ENCODE measurements around the gene MTERF2. TPM values are rescaled to one million over a fixed set of nuclear protein-coding genes. Genes with fewer than 3 reads are reported as not detected.

Gene MTERF2
- total RNA-seq, 1 donor from 2014 or later, result 6.9 TPM

DNA sequence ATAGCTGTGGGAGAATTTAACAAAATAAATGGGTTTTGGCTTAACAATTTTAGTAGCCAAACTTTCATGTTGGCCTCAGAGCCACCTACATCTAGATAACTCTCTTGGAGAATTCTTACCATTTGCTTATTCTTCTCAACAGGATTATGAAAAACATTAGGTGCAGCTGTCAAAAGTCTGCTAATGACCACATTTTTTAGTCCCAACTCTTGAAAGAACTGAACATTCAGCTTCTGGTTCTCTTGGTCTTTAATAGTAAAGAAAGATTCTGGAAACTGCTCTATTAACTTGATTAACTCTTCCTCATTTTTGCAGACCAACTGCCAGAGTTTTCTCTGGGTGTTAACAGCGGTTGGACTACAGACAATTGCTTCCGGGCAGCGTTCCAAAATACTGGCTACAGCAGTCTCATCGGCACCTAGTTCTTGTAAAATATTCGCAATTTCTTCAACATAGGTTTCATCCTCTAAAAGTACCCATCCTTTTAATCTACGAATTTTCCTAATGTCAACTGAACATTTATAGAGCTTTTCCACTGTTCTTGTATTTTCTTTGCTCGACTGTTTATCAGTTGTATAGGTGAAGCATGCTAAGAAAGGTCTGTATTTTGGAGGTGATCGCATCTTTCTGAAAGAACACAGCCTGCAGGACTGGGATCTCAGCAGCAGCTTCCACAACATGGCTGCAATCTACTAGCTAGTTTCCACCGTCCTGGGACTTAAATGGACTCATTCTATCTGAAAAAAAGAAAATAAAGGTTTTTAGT lies 8.7 kb downstream of the MTERF2 start:
- Histone ChIP-seq H3K27me3 (ENCODE audit: control insufficient read depth, insufficient read depth, low read length) (no peaks in the 10 kb centered on the region), H3K36me3 (ENCODE audit: control insufficient read depth, insufficient read depth, low read length) (no peaks in the 10 kb centered on the region), H3K4me3 (ENCODE audit: low read depth, low read length) (no peak overlapping the region)
- DNase-seq (ENCODE audit: low read depth), result no peak
- TF ChIP-seq, protein P1, sequence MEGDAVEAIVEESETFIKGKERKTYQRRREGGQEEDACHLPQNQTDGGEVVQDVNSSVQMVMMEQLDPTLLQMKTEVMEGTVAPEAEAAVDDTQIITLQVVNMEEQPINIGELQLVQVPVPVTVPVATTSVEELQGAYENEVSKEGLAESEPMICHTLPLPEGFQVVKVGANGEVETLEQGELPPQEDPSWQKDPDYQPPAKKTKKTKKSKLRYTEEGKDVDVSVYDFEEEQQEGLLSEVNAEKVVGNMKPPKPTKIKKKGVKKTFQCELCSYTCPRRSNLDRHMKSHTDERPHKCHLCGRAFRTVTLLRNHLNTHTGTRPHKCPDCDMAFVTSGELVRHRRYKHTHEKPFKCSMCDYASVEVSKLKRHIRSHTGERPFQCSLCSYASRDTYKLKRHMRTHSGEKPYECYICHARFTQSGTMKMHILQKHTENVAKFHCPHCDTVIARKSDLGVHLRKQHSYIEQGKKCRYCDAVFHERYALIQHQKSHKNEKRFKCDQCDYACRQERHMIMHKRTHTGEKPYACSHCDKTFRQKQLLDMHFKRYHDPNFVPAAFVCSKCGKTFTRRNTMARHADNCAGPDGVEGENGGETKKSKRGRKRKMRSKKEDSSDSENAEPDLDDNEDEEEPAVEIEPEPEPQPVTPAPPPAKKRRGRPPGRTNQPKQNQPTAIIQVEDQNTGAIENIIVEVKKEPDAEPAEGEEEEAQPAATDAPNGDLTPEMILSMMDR (IDR thresholded peaks at IDR 0.05; ENCODE audit: insufficient read depth, low read length, poor library complexity, severe bottlenecking), result no peak

DNA sequence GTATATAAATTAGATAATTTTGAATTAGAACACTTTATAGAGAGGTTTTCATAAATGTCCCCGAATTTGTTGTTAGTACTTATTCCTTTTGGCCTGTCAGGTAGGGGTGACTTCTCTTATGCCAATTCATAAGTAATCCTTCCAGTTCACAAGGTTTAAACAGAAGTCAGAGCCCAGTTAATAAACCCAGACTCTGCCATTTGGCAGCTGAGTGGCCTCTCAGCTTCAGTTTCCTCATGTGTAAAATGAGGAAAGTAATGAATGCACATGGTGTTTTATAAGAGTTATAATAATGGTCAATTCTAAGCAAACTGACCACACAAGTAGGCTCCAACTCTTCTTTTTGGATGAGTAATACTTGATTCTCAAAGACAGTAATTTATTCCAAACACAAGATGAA lies 10.3 kb downstream of the MTERF2 start:
- no peaks in the 10 kb centered on the region for H3K36me3 ChIP-seq (ENCODE audit: control insufficient read depth, insufficient read depth, low read length)
- TF ChIP-seq, protein P1 (IDR thresholded peaks at IDR 0.05; ENCODE audit: insufficient read depth, low read length, poor library complexity, severe bottlenecking), result no peak
- H3K27me3 ChIP-seq (ENCODE audit: control insufficient read depth, insufficient read depth, low read length), result no peaks in the 10 kb centered on the region
- H3K4me3 ChIP-seq (ENCODE audit: low read depth, low read length), result no peak overlapping the region
- no peak for DNase-seq (ENCODE audit: low read depth)

DNA sequence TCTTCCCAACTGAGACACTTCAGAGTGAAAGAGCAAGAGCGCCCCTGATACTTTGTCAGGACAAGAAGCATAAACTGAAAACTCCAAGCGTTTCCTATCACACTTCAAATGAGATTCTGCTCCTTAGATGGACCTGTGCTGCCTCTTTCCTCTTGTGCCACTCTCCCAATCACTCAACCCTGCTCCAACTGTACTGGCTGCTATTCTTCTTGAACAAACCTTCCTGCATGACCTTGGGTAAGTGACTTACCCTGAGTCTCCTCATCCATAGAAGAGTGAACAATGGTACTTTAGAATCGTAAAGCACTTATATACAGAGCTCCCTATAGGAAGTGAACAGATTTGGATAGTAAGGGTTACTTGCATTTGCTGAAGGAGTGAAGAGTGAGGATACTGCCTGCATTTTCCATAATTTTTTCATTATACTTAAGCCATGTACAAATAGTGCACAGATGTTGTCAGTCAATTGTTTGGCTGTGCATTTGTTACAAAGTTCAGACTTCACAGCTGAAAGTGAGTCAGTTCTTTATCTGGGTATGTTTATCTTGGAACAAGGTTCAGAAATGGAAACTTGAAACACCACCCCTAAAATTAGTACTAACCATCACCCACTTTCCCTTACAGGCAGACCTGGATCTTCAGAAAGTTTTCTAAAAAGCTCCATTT lies 10.8 kb downstream of the MTERF2 start:
- no peak for DNase-seq (ENCODE audit: low read depth)
- no peaks in the 10 kb centered on the region for H3K27me3 ChIP-seq (ENCODE audit: control insufficient read depth, insufficient read depth, low read length)
- peaks cover 1% of the 10 kb centered on the region for H3K36me3 ChIP-seq (ENCODE audit: control insufficient read depth, insufficient read depth, low read length)
- TF ChIP-seq, protein P1 (IDR thresholded peaks at IDR 0.05; ENCODE audit: insufficient read depth, low read length, poor library complexity, severe bottlenecking), result no peak
- H3K4me3 ChIP-seq (ENCODE audit: low read depth, low read length), result no peak overlapping the region

DNA sequence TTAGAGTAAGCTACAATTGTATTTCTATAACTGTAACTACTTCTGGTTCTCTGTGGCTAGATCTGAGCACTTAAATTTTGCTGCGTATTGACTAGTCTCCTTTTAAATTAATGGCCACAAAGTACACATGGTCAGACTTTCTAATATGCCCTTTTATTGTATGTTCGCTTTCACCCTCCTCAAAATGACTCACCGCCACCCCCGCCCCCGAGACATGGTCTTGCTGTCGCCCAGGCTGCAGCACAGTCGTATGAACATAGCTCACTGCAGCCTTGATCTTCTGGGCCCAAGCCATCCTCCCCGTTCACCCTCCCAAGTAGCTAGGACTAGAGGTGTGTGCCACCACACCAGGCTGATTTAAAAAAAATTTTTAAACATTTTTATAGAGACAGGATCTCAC lies 11.8 kb downstream of the MTERF2 start:
- Histone ChIP-seq H3K4me3 (ENCODE audit: low read depth, low read length) (no peak overlapping the region), H3K27me3 (ENCODE audit: control insufficient read depth, insufficient read depth, low read length) (no peaks in the 10 kb centered on the region), H3K36me3 (ENCODE audit: control insufficient read depth, insufficient read depth, low read length) (peaks cover 1% of the 10 kb centered on the region)
- TF ChIP-seq, protein P1 (IDR thresholded peaks at IDR 0.05; ENCODE audit: insufficient read depth, low read length, poor library complexity, severe bottlenecking), result no peak
- no peak for DNase-seq (ENCODE audit: low read depth)

DNA sequence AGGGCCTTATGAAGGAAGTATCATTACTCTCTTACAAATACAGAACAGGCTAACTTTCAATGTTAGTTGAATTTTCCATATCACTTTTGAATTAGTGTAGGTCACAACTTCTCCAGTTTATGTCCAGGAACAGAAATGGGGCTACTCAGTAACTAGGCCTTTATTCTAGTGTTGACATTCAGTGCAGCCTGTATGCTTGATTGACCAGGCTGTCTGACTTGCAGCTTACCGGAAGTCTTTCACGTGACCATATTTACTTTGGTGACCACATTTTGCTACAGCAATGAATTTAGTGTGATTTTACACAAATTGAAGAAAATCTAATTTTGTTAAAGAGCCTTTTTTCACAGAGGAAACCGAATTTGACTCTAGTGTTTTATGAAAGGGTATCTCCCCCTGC lies 12.4 kb downstream of the MTERF2 start:
- peak; percentile 58 for DNase-seq (ENCODE audit: low read depth)
- TF ChIP-seq, protein P1 (IDR thresholded peaks at IDR 0.05; ENCODE audit: insufficient read depth, low read length, poor library complexity, severe bottlenecking), result no peak
- H3K36me3 ChIP-seq (ENCODE audit: control insufficient read depth, insufficient read depth, low read length), result peaks cover 1% of the 10 kb centered on the region
- no peak overlapping the region for H3K4me3 ChIP-seq (ENCODE audit: low read depth, low read length)
- H3K27me3 ChIP-seq (ENCODE audit: control insufficient read depth, insufficient read depth, low read length), result no peaks in the 10 kb centered on the region

Measured in kidney epithelial cell (primary cell).